Measurements from ENCODE around the gene FSIP1.
A peak's percentile ranks its signal among the peaks of the same experiment; 100 is the strongest.

The FSIP1 gene

GRCh38 chr15:39787479-39787878 is 4.8 kb upstream of the FSIP1 start:
- no peak overlapping the region for H3K4me3 ChIP-seq (ENCODE audit: low read depth, low read length)
- TF ChIP-seq, protein P1, sequence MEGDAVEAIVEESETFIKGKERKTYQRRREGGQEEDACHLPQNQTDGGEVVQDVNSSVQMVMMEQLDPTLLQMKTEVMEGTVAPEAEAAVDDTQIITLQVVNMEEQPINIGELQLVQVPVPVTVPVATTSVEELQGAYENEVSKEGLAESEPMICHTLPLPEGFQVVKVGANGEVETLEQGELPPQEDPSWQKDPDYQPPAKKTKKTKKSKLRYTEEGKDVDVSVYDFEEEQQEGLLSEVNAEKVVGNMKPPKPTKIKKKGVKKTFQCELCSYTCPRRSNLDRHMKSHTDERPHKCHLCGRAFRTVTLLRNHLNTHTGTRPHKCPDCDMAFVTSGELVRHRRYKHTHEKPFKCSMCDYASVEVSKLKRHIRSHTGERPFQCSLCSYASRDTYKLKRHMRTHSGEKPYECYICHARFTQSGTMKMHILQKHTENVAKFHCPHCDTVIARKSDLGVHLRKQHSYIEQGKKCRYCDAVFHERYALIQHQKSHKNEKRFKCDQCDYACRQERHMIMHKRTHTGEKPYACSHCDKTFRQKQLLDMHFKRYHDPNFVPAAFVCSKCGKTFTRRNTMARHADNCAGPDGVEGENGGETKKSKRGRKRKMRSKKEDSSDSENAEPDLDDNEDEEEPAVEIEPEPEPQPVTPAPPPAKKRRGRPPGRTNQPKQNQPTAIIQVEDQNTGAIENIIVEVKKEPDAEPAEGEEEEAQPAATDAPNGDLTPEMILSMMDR (IDR thresholded peaks at IDR 0.05; ENCODE audit: borderline replicate concordance, insufficient read depth, low read depth, low read length): no peak

DNA sequence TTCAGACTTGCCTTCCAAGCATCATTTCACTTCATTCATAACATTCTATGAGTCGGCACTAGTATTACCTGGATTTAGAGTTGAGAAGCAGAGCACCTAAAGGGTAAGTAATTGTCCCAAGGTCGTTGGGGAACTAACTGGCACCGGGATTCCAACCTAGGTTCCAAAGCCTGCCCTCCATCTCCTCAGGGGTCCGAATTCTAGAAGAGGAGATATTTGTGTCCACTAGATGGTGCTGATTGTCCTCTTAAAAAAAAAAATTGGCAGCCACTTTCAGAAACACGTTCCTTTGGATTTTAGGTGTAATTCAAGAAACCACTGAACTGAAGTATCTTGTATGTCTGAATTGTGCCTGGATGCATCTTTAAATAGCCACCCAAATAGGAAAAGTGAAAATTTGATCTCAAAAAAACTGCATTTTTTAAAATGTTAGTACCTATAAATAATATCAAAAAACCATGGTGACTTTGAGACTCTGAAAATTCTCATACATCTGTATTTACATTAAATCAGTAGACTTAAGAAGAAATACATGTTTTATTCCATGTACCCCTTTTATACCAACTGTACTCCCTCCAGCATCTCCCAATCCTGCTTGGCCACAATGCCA is 3.9 kb upstream of the FSIP1 start:
- H3K4me3 ChIP-seq (ENCODE audit: low read depth, low read length): no peak overlapping the region

DNA sequence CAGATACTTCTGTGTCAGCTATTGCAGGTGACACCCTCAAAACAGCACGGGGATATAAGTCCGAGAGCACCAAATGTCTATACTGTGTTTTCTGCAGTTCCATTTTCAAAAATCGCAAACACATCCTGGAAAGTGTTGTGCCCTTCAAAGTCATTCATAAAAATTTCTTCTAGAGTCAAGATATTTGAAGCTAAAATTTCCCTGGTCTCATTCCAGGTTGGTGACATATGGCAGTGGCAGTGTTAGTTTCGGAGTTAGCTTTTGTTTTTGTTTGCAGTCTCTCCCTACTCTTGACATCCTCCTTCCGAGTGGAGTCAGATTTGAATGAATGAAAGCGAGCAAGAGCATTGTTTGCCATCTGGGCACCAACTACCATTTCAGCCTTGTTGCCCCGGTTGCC is 3.2 kb upstream of the FSIP1 start:
- TF ChIP-seq, protein P1 (IDR thresholded peaks at IDR 0.05; ENCODE audit: borderline replicate concordance, insufficient read depth, low read depth, low read length): no peak
- H3K4me3 ChIP-seq (ENCODE audit: low read depth, low read length): no peak overlapping the region

More for the DNA sequence above, 3.9 kb upstream of the FSIP1 start:
- TF ChIP-seq, protein P1 (IDR thresholded peaks at IDR 0.05; ENCODE audit: borderline replicate concordance, insufficient read depth, low read depth, low read length): peak; percentile 45; the same call in 1 of the 2 replicates

GRCh38 chr15:39785139-39785538 is 2.5 kb upstream of the FSIP1 start:
- H3K4me3 ChIP-seq (ENCODE audit: low read depth, low read length): no peak overlapping the region
- TF ChIP-seq, protein P1 (IDR thresholded peaks at IDR 0.05; ENCODE audit: borderline replicate concordance, insufficient read depth, low read depth, low read length): no peak

GRCh38 chr15:39784638-39785037 is 2.0 kb upstream of the FSIP1 start:
- H3K4me3 ChIP-seq (ENCODE audit: low read depth, low read length): no peak overlapping the region
- TF ChIP-seq, protein P1 (IDR thresholded peaks at IDR 0.05; ENCODE audit: borderline replicate concordance, insufficient read depth, low read depth, low read length): no peak

DNA sequence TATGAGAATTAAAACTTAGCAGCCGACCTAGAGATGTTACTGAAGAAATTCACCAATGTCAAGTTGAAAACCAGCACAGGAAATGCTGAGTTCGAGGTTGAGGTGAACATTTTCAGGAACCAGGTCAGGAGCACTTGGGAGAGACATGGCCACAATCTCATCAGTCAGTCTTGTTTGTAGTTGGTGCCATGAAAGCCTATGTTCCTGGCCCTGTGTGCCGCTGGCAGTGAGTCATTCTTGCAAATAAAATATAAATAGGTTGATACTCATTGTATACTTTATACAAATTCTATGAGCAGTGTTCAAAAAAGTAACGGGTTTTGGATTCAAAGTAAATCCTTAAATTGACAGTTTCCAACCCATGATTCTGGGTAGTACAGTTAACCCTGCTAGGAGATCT is 1.5 kb upstream of the FSIP1 start:
- no peak overlapping the region for H3K4me3 ChIP-seq (ENCODE audit: low read depth, low read length)
- TF ChIP-seq, protein P1 (IDR thresholded peaks at IDR 0.05; ENCODE audit: borderline replicate concordance, insufficient read depth, low read depth, low read length): no peak

DNA sequence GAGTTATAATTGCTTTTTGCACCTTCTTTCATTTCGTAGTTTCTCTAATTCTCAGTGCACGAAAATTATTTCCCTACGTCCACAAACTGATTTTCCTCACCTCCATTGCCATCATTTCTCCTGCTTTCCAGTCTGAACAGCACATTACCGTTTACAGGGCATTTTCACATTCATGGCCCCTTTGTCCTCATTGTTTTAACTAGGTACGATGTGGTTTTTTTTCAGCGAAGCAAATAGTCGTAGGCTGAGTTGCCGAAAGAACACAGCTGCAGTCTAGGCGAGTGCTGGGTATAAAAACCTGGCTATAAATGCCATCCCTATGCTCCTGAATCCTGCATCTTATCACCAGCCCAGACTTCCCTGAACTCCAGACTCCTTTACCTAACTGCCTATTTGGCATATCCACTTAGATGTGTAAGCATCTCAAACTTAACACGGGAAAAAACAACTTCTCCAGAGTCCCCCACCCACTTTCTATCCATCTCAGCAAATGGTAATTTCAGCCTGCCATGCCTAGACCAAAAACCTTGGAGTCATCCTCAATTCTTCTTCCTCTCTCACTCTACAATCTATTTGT is 691 bp upstream of the FSIP1 start:
- H3K4me3 ChIP-seq (ENCODE audit: low read depth, low read length): peak overlapping the region; percentile 77
- TF ChIP-seq, protein P1 (IDR thresholded peaks at IDR 0.05; ENCODE audit: borderline replicate concordance, insufficient read depth, low read depth, low read length): no peak

Measured in GM12875 (cell line).